ENCODE measurements around the gene CPEB3. TPM values are rescaled to one million over a fixed set of nuclear protein-coding genes. Genes with fewer than 3 reads are reported as not detected.
"Not testable (repeated sequence)": the region's sequence is repeated elsewhere in the genome, so short reads cannot be mapped to it uniquely, and the experiment has no call there.

CPEB3 gene
- total RNA-seq (2012; rRNA removed): 0.51 and 0.66 TPM in 2 replicates

DNA sequence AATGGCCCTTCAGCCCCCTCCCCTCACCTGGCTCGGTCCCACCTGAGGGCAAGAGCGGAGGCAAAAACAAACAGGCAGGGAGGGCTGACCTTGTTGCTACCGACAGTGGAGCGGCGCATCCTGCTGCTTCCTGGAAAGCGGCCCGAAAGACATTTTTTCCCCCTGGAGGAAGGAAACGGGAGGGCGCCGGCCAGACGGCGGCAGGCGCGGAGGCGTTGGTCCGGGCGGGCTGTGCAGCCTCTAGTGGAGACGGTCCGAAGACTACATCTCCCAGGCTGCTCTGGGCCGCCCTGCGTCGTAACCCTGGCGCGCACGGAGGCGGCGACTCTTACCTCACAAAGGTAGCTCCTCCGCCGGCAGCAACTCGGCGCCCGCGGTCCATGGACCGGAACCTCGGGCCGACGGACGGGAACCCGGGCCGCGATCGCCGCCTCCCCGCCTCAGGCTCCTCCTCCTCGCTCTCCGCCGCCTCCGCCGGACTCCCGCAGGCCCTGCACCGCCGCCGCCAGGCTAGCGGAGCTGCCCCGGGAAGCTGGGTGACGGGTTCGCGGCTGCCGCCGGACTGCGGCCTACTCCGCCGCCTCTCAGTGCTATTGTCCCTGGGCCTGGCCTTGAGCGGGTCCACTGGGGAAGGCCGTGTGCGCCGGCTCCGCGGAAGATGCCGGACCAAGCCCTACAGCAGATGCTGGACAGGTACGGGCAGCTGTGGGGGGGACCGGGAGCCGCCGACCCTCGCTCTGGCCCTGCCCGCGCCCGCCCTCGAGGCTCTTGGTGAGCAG is at the start of gene CPEB3, which contains the start of gene MARCHF5:
Gene CPEB3, minus strand, starts transcription at position 242 of the 779 bp plus-strand sequence. CDS start 50,728 bp downstream, outside the sequence.
Gene MARCHF5, plus strand, starts transcription at position 331 of the 779 bp plus-strand sequence. Its CDS starts 328 bp downstream, at position 659.
- Histone ChIP-seq H3K27me3 (ENCODE audit: control insufficient read depth, insufficient read depth, low read length) (no peaks in the 10 kb centered on the region), H3K9ac (ENCODE audit: low read depth, low read length) (peak within 1 kb of the TSS; percentile 99), H3K4me3 (ENCODE audit: low read length) (peak within 1 kb of the TSS; percentile 89), H3K4me2 (ENCODE audit: low read length) (peak within 1 kb of the TSS; percentile 91), H3K9me3 (replicated peaks; ENCODE audit: low read length) (no peaks in the 10 kb centered on the region), H3K36me3 (ENCODE audit: insufficient read depth, low read length) (peaks cover 9% of the 10 kb centered on the region), H3K4me1 (ENCODE audit: control insufficient read depth, insufficient read depth, low read length) (peaks cover 6% of the 10 kb centered on the region)

DNA sequence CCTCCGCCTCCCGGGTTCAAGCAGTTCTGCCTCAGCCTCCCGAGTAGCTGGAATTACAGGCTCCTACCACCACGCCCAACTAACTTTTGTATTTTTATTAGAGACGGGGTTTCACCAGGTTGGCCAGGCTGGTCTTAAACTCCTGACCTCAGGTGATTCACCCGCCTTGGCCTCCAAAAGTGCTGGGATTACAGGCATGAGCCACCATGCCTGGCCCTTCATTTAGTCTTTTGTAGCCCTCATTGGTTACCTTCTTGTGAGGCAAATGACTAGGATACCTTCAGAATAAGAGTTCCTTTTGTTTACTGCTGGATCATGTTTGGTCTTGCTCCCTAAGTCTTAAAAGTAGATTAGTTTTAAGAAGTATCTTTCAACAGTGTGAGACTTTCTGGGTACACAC is 39.0 kb upstream of the CPEB3 start:
- not testable (repeated sequence) for H3K4me3 ChIP-seq (ENCODE audit: low read length); H3K4me1 ChIP-seq (ENCODE audit: control insufficient read depth, insufficient read depth, low read length); H3K4me2 ChIP-seq (ENCODE audit: low read length); H3K9ac ChIP-seq (ENCODE audit: low read depth, low read length); H3K9me3 ChIP-seq (replicated peaks; ENCODE audit: low read length); H3K27me3 ChIP-seq (ENCODE audit: control insufficient read depth, insufficient read depth, low read length); H3K36me3 ChIP-seq (ENCODE audit: insufficient read depth, low read length)

- Histone ChIP-seq H3K36me3 (ENCODE audit: insufficient read depth, low read length) (no peaks in the 10 kb centered on the region), H3K4me3 (ENCODE audit: low read length) (no peak overlapping the region), H3K27me3 (ENCODE audit: control insufficient read depth, insufficient read depth, low read length) (no peaks in the 10 kb centered on the region), H3K4me1 (ENCODE audit: control insufficient read depth, insufficient read depth, low read length) (no peaks in the 10 kb centered on the region), H3K4me2 (ENCODE audit: low read length) (no peak overlapping the region), H3K9me3 (replicated peaks; ENCODE audit: low read length) (no peaks in the 10 kb centered on the region), H3K9ac (ENCODE audit: low read depth, low read length) (no peak overlapping the region)
Observed at GRCh38 chr10:92328993-92329392, 38.1 kb upstream of the CPEB3 start.

GRCh38 chr10:92327445-92328433 is 36.9 kb upstream of the CPEB3 start:
- Histone ChIP-seq H3K36me3 (ENCODE audit: insufficient read depth, low read length) (no peaks in the 10 kb centered on the region), H3K27me3 (ENCODE audit: control insufficient read depth, insufficient read depth, low read length) (no peaks in the 10 kb centered on the region), H3K9me3 (replicated peaks; ENCODE audit: low read length) (no peaks in the 10 kb centered on the region), H3K4me2 (ENCODE audit: low read length) (no peak overlapping the region), H3K9ac (ENCODE audit: low read depth, low read length) (no peak overlapping the region), H3K4me3 (ENCODE audit: low read length) (no peak overlapping the region), H3K4me1 (ENCODE audit: control insufficient read depth, insufficient read depth, low read length) (no peaks in the 10 kb centered on the region)

GRCh38 chr10:92323079-92323478 is 32.2 kb upstream of the CPEB3 start:
- Histone ChIP-seq H3K4me3 (ENCODE audit: low read length) (no peak overlapping the region), H3K4me1 (ENCODE audit: control insufficient read depth, insufficient read depth, low read length) (no peaks in the 10 kb centered on the region), H3K36me3 (ENCODE audit: insufficient read depth, low read length) (no peaks in the 10 kb centered on the region), H3K27me3 (ENCODE audit: control insufficient read depth, insufficient read depth, low read length) (no peaks in the 10 kb centered on the region), H3K4me2 (ENCODE audit: low read length) (no peak overlapping the region), H3K9me3 (replicated peaks; ENCODE audit: low read length) (no peaks in the 10 kb centered on the region), H3K9ac (ENCODE audit: low read depth, low read length) (no peak overlapping the region)

DNA sequence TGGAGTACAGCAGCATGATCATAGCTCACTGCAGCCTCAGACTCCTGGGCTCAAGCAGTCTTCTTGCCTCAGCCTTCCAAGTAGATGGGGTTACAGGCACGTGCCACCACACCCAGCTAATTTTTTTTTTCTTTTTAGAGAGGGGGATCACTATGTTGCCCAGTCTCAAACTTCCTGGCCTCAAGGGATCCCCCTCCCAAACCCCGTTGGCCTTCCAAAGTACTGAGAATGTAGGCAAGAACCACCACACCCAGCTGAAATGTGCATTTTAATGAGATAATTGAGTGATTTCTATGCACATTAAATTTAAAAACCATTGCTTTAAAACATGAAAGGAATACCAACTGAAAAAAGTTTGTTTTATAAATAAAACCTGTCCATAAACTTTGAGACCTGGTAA is 25.7 kb upstream of the CPEB3 start:
- no peaks in the 10 kb centered on the region for H3K27me3 ChIP-seq (ENCODE audit: control insufficient read depth, insufficient read depth, low read length)
- no peaks in the 10 kb centered on the region for H3K4me1 ChIP-seq (ENCODE audit: control insufficient read depth, insufficient read depth, low read length)
- peaks cover 7% of the 10 kb centered on the region for H3K36me3 ChIP-seq (ENCODE audit: insufficient read depth, low read length)
- H3K9ac ChIP-seq (ENCODE audit: low read depth, low read length): no peak overlapping the region
- no peaks in the 10 kb centered on the region for H3K9me3 ChIP-seq (replicated peaks; ENCODE audit: low read length)
- H3K4me3 ChIP-seq (ENCODE audit: low read length): no peak overlapping the region
- no peak overlapping the region for H3K4me2 ChIP-seq (ENCODE audit: low read length)

GRCh38 chr10:92313750-92314149 is 22.9 kb upstream of the CPEB3 start:
- no peaks in the 10 kb centered on the region for H3K27me3 ChIP-seq (ENCODE audit: control insufficient read depth, insufficient read depth, low read length)
- H3K4me3 ChIP-seq (ENCODE audit: low read length): no peak overlapping the region
- H3K4me1 ChIP-seq (ENCODE audit: control insufficient read depth, insufficient read depth, low read length): no peaks in the 10 kb centered on the region
- no peaks in the 10 kb centered on the region for H3K9me3 ChIP-seq (replicated peaks; ENCODE audit: low read length)
- no peak overlapping the region for H3K9ac ChIP-seq (ENCODE audit: low read depth, low read length)
- H3K4me2 ChIP-seq (ENCODE audit: low read length): no peak overlapping the region
- H3K36me3 ChIP-seq (ENCODE audit: insufficient read depth, low read length): peaks cover 7% of the 10 kb centered on the region

- no peak overlapping the region for H3K9ac ChIP-seq (ENCODE audit: low read depth, low read length)
- H3K4me1 ChIP-seq (ENCODE audit: control insufficient read depth, insufficient read depth, low read length): no peaks in the 10 kb centered on the region
- H3K4me3 ChIP-seq (ENCODE audit: low read length): no peak overlapping the region
- H3K9me3 ChIP-seq (replicated peaks; ENCODE audit: low read length): no peaks in the 10 kb centered on the region
- no peak overlapping the region for H3K4me2 ChIP-seq (ENCODE audit: low read length)
- peaks cover 7% of the 10 kb centered on the region for H3K36me3 ChIP-seq (ENCODE audit: insufficient read depth, low read length)
- H3K27me3 ChIP-seq (ENCODE audit: control insufficient read depth, insufficient read depth, low read length): no peaks in the 10 kb centered on the region
Observed at GRCh38 chr10:92309272-92309671, 18.4 kb upstream of the CPEB3 start.

GRCh38 chr10:92305133-92306072 is 14.5 kb upstream of the CPEB3 start:
- H3K4me2 ChIP-seq (ENCODE audit: low read length): no peak overlapping the region
- H3K27me3 ChIP-seq (ENCODE audit: control insufficient read depth, insufficient read depth, low read length): no peaks in the 10 kb centered on the region

GRCh38 chr10:92304061-92304460 is 13.2 kb upstream of the CPEB3 start:
- Histone ChIP-seq H3K9me3 (replicated peaks; ENCODE audit: low read length) (no peaks in the 10 kb centered on the region), H3K4me3 (ENCODE audit: low read length) (no peak overlapping the region)

More at GRCh38 chr10:92305133-92306072, 14.5 kb upstream of the CPEB3 start:
- Histone ChIP-seq H3K9ac (ENCODE audit: low read depth, low read length) (no peak overlapping the region), H3K36me3 (ENCODE audit: insufficient read depth, low read length) (peaks cover 6% of the 10 kb centered on the region), H3K9me3 (replicated peaks; ENCODE audit: low read length) (no peaks in the 10 kb centered on the region), H3K4me1 (ENCODE audit: control insufficient read depth, insufficient read depth, low read length) (no peaks in the 10 kb centered on the region), H3K4me3 (ENCODE audit: low read length) (no peak overlapping the region)

More at GRCh38 chr10:92304061-92304460, 13.2 kb upstream of the CPEB3 start:
- no peak overlapping the region for H3K4me2 ChIP-seq (ENCODE audit: low read length)
- no peak overlapping the region for H3K9ac ChIP-seq (ENCODE audit: low read depth, low read length)
- no peaks in the 10 kb centered on the region for H3K4me1 ChIP-seq (ENCODE audit: control insufficient read depth, insufficient read depth, low read length)
- H3K27me3 ChIP-seq (ENCODE audit: control insufficient read depth, insufficient read depth, low read length): no peaks in the 10 kb centered on the region
- peaks cover 6% of the 10 kb centered on the region for H3K36me3 ChIP-seq (ENCODE audit: insufficient read depth, low read length)

Measured in skeletal muscle satellite cell (primary cell).